ENCODE measurements around the gene ACSM6. TPM values are rescaled to one million over a fixed set of nuclear protein-coding genes. Genes with fewer than 3 reads are reported as not detected.
A peak's percentile ranks its signal among the peaks of the same experiment; 100 is the strongest.

Gene ACSM6
- total RNA-seq, 2 experiments from 2014 or later = not detected

- Histone ChIP-seq H3K27me3 (ENCODE audit: control insufficient read depth in 1 of 2, insufficient read depth in 2 of 2, low read length in 2 of 2) (no peaks in the 10 kb centered on the region), H3K4me1 (ENCODE audit: insufficient read depth, low read length) (no peaks in the 10 kb centered on the region), H3K9me3 (ENCODE audit: control insufficient read depth in 1 of 2, insufficient read depth in 1 of 2, low read length in 2 of 2) (no peaks in the 10 kb centered on the region), H3K27ac (ENCODE audit: low read depth in 1 of 2, low read length in 2 of 2) (no peak overlapping the region), H3K36me3 (ENCODE audit: insufficient read depth, low read length) (no peaks in the 10 kb centered on the region), H3K4me3 (ENCODE audit: low read length) (no peak overlapping the region)
- no peak overlapping the region for H3K4me3 Mint-ChIP-seq
- no peaks in the 10 kb centered on the region for H3K27me3 Mint-ChIP-seq
- intact Hi-C loops (cut with DNase I, micrococcal nuclease) = no loop called here
- H3K36me3 Mint-ChIP-seq (ENCODE audit: low read depth) = no peaks in the 10 kb centered on the region
- POLR2A ChIA-PET = no interaction called here
- H3K9me3 Mint-ChIP-seq = no peaks in the 10 kb centered on the region
- peak in 3 of 14 experiments; percentile 31 to 47 (median 38) for DNase-seq
- ATAC-seq (ENCODE audit: poor library complexity) = no peak
- no peak for TF ChIP-seq CTCF (IDR thresholded peaks at IDR 0.05)
- no peak overlapping the region for H3K27ac Mint-ChIP-seq
- CTCF ChIA-PET = no interaction called here
- H3K4me1 Mint-ChIP-seq (ENCODE audit: low read depth) = no peaks in the 10 kb centered on the region
Observed at GRCh38 chr10:95266674-95267095, 72.6 kb downstream of the ACSM6 start.

- Histone ChIP-seq H3K36me3 (ENCODE audit: insufficient read depth, low read length) (no peaks in the 10 kb centered on the region), H3K27ac (ENCODE audit: low read depth in 1 of 2, low read length in 2 of 2) (no peak overlapping the region), H3K4me3 (ENCODE audit: low read length) (no peak overlapping the region), H3K27me3 (ENCODE audit: control insufficient read depth in 1 of 2, insufficient read depth in 2 of 2, low read length in 2 of 2) (no peaks in the 10 kb centered on the region), H3K9me3 (ENCODE audit: control insufficient read depth in 1 of 2, insufficient read depth in 1 of 2, low read length in 2 of 2) (no peaks in the 10 kb centered on the region), H3K4me1 (ENCODE audit: insufficient read depth, low read length) (no peaks in the 10 kb centered on the region)
- H3K27me3 Mint-ChIP-seq = no peaks in the 10 kb centered on the region
- H3K9me3 Mint-ChIP-seq = no peaks in the 10 kb centered on the region
- TF ChIP-seq CTCF (IDR thresholded peaks at IDR 0.05) = no peak
- H3K4me3 Mint-ChIP-seq = no peak overlapping the region
- POLR2A ChIA-PET = no interaction called here
- H3K36me3 Mint-ChIP-seq (ENCODE audit: low read depth) = no peaks in the 10 kb centered on the region
- no peak overlapping the region for H3K27ac Mint-ChIP-seq
- no peaks in the 10 kb centered on the region for H3K4me1 Mint-ChIP-seq (ENCODE audit: low read depth)
- ATAC-seq (ENCODE audit: poor library complexity) (no peak), DNase-seq (no peak)
- CTCF ChIA-PET = no interaction called here
- intact Hi-C loops (cut with DNase I, micrococcal nuclease) = no loop called here
Observed at GRCh38 chr10:95267251-95267650, 73.2 kb downstream of the ACSM6 start.

- Histone ChIP-seq H3K4me1 (ENCODE audit: insufficient read depth, low read length) (no peaks in the 10 kb centered on the region), H3K9me3 (ENCODE audit: control insufficient read depth in 1 of 2, insufficient read depth in 1 of 2, low read length in 2 of 2) (no peaks in the 10 kb centered on the region), H3K36me3 (ENCODE audit: insufficient read depth, low read length) (no peaks in the 10 kb centered on the region), H3K27me3 (ENCODE audit: control insufficient read depth in 1 of 2, insufficient read depth in 2 of 2, low read length in 2 of 2) (no peaks in the 10 kb centered on the region), H3K4me3 (ENCODE audit: low read length) (no peak overlapping the region), H3K27ac (ENCODE audit: low read depth in 1 of 2, low read length in 2 of 2) (no peak overlapping the region)
- POLR2A ChIA-PET = interaction anchor here (0.6 kb wide), 1 partner anchor 1772 kb away, joined by 4 read pairs; no protein-coding TSS in a partner anchor
- TF ChIP-seq CTCF (IDR thresholded peaks at IDR 0.05) = no peak
- H3K36me3 Mint-ChIP-seq (ENCODE audit: low read depth) = no peaks in the 10 kb centered on the region
- H3K9me3 Mint-ChIP-seq = no peaks in the 10 kb centered on the region
- DNase-seq (no peak), ATAC-seq (ENCODE audit: poor library complexity) (no peak)
- intact Hi-C loops (cut with DNase I, micrococcal nuclease) = no loop called here
- CTCF ChIA-PET = no interaction called here
- H3K27me3 Mint-ChIP-seq = no peaks in the 10 kb centered on the region
- H3K27ac Mint-ChIP-seq = no peak overlapping the region
- H3K4me1 Mint-ChIP-seq (ENCODE audit: low read depth) = no peaks in the 10 kb centered on the region
- H3K4me3 Mint-ChIP-seq = no peak overlapping the region
Observed at GRCh38 chr10:95268438-95268837, 74.4 kb downstream of the ACSM6 start.
